Calu3 (cell line): ENCODE results near the gene C5orf24. TPM values are rescaled to one million over a fixed set of nuclear protein-coding genes. Genes with fewer than 3 reads are reported as not detected.
"Not testable (repeated sequence)": the region's sequence is repeated elsewhere in the genome, so short reads cannot be mapped to it uniquely, and the experiment has no call there.

Experiments used
- BruUV-seq: library from RNA; stranded (reverse); fragments of 400-500 nt; replicated peaks from 2 replicates; lab custom pipeline; 2021; lab: Mats Ljungman, UMichigan
- CTCF ChIA-PET: fragments of 300-600 bp; sonication (Branson Sonifier 250); formaldehyde crosslinking; loops from one replicate; lab custom pipeline; 2022; ENCODE audit warnings: antibody characterized with exemption; lab: Charles Lee
- DNase-seq: peaks from one replicate; pipeline ENCODE4 v3.0.0; 2022
- H3K27ac Mint-ChIP-seq: one replicate; pipeline ENCODE4 v1.8.0; 2022; ENCODE audit warnings: mixed read lengths; ENCODE audit not compliant: unreplicated experiment
- H3K27me3 Mint-ChIP-seq: one replicate; pipeline ENCODE4 v1.8.0; 2022; ENCODE audit warnings: mixed read lengths; ENCODE audit not compliant: unreplicated experiment
- H3K36me3 Mint-ChIP-seq: one replicate; pipeline ENCODE4 v1.8.0; 2022; ENCODE audit warnings: mild to moderate bottlenecking, moderate library complexity, mixed read lengths; ENCODE audit not compliant: insufficient read depth, unreplicated experiment
- H3K4me1 Mint-ChIP-seq: one replicate; pipeline ENCODE4 v1.8.0; 2022; ENCODE audit warnings: mild to moderate bottlenecking, low read depth, mixed read lengths; ENCODE audit not compliant: unreplicated experiment
- H3K4me3 Mint-ChIP-seq: one replicate; pipeline ENCODE4 v1.8.0; 2022; ENCODE audit warnings: mild to moderate bottlenecking, low read depth, moderate library complexity, mixed read lengths; ENCODE audit not compliant: unreplicated experiment
- H3K9me3 Mint-ChIP-seq: one replicate; pipeline ENCODE4 v1.8.0; 2022; ENCODE audit warnings: low read depth, mixed read lengths; ENCODE audit not compliant: unreplicated experiment
- CTCF ChIP-seq: fragments of 200-600 bp; IDR thresholded peaks from one replicate; pipeline ENCODE4 v1.8.0; 2022; ENCODE audit warnings: antibody characterized with exemption; ENCODE audit not compliant: unreplicated experiment
- intact Hi-C: fragments of 100-400 bp; cut with micrococcal nuclease; formaldehyde crosslinking; loops from one replicate; pipeline ENCODE4 v1.10.0; 2022; ENCODE audit not compliant: unreplicated experiment
- total RNA-seq: library from RNA; stranded (reverse); gene quantifications from 2 replicates; pipeline ENCODE4 v1.2.3, GENCODE V29; 2022

C5orf24 gene
- total RNA-seq, 1 experiment from 2014 or later, result 63.4 TPM

GRCh38 chr5:134835623-134836022 is 10.1 kb upstream of the C5orf24 start:
- Mint-ChIP-seq H3K36me3 (peaks cover 49% of the 10 kb centered on the region), H3K27me3 (no peaks in the 10 kb centered on the region), H3K4me1 (no peaks in the 10 kb centered on the region), H3K27ac (no peak overlapping the region), H3K9me3 (no peaks in the 10 kb centered on the region), H3K4me3 (no peak overlapping the region)
- intact Hi-C loops, result no loop called here
- BruUV-seq, result no TSS peak
- CTCF ChIA-PET, result no interaction called here
- no peak for TF ChIP-seq CTCF
- DNase-seq, result no peak

- Mint-ChIP-seq H3K4me1 (no peaks in the 10 kb centered on the region), H3K4me3 (no peak overlapping the region), H3K36me3 (peaks cover 42% of the 10 kb centered on the region), H3K9me3 (no peaks in the 10 kb centered on the region), H3K27ac (no peak overlapping the region), H3K27me3 (no peaks in the 10 kb centered on the region)
- TF ChIP-seq CTCF, result no peak
- intact Hi-C loops, result no loop called here
- no peak for DNase-seq
- BruUV-seq, result no TSS peak
- CTCF ChIA-PET, result interaction anchor here (0.6 to 0.7 kb wide), 3 partner anchors 11 to 226 kb away, joined by 3 to 6 read pairs (median 6); no protein-coding TSS in a partner anchor
Measured at GRCh38 chr5:134837530-134838181, 8.1 kb upstream of the C5orf24 start.

GRCh38 chr5:134838361-134838760 is 7.4 kb upstream of the C5orf24 start:
- H3K36me3 Mint-ChIP-seq, result peaks cover 42% of the 10 kb centered on the region
- BruUV-seq, H3K27ac Mint-ChIP-seq, H3K4me3 Mint-ChIP-seq, H3K27me3 Mint-ChIP-seq, intact Hi-C loops, H3K4me1 Mint-ChIP-seq, DNase-seq, H3K9me3 Mint-ChIP-seq: not testable (repeated sequence)
- CTCF ChIA-PET, result interaction anchor here (0.6 kb wide), 1 partner anchor 23 kb away, joined by 6 read pairs; no protein-coding TSS in a partner anchor

GRCh38 chr5:134840811-134841210 is 5.0 kb upstream of the C5orf24 start:
- no peak overlapping the region for H3K4me3 Mint-ChIP-seq
- no peaks in the 10 kb centered on the region for H3K9me3 Mint-ChIP-seq
- CTCF ChIA-PET, result interaction anchor here (0.6 kb wide), 1 partner anchor 155 kb away, joined by 3 read pairs; no protein-coding TSS in a partner anchor
- no peak overlapping the region for H3K27ac Mint-ChIP-seq
- intact Hi-C loops, result no loop called here
- no peaks in the 10 kb centered on the region for H3K27me3 Mint-ChIP-seq
- BruUV-seq, result no TSS peak
- peaks cover 47% of the 10 kb centered on the region for H3K36me3 Mint-ChIP-seq
- TF ChIP-seq CTCF, result no peak
- no peak for DNase-seq
- H3K4me1 Mint-ChIP-seq, result peaks cover 13% of the 10 kb centered on the region

- peak overlapping the region; percentile 16 for H3K27ac Mint-ChIP-seq
- H3K9me3 Mint-ChIP-seq, result no peaks in the 10 kb centered on the region
- BruUV-seq, result no TSS peak
- H3K27me3 Mint-ChIP-seq, result no peaks in the 10 kb centered on the region
- CTCF ChIA-PET, result no interaction called here
- no peak for TF ChIP-seq CTCF
- no peak overlapping the region for H3K4me3 Mint-ChIP-seq
- intact Hi-C loops, result no loop called here
- peaks cover 60% of the 10 kb centered on the region for H3K36me3 Mint-ChIP-seq
- DNase-seq, result no peak
- peaks cover 15% of the 10 kb centered on the region for H3K4me1 Mint-ChIP-seq
Measured at GRCh38 chr5:134844252-134844651, 1.5 kb upstream of the C5orf24 start.
